GM19351 (cell line): ENCODE measurements around the gene DLG3.

Source experiments
- ATAC-seq: cut with Tn5 transposase; IDR thresholded peaks from one replicate; pipeline ENCODE4 v1.9.1; 2021; ENCODE audit warnings: mild to moderate bottlenecking, moderate library complexity; ENCODE audit not compliant: unreplicated experiment

The DLG3 gene

GRCh38 chrX:70437011-70437410 lies 7.6 kb upstream of the DLG3 start:
- ATAC-seq, result no peak

- ATAC-seq, result no peak
Observed at GRCh38 chrX:70437921-70438665, 6.5 kb upstream of the DLG3 start.

GRCh38 chrX:70439016-70439415 lies 5.6 kb upstream of the DLG3 start:
- peak; percentile 29 for ATAC-seq

GRCh38 chrX:70442224-70442623 lies 2.4 kb upstream of the DLG3 start:
- no peak for ATAC-seq

- no peak for ATAC-seq
Observed at GRCh38 chrX:70444946-70445656, 466 bp downstream of the DLG3 start.

- ATAC-seq, result no peak
Observed at GRCh38 chrX:70445951-70446350, 1.3 kb downstream of the DLG3 start.

GRCh38 chrX:70446380-70447350 lies 2.0 kb downstream of the DLG3 start:
- no peak for ATAC-seq

- ATAC-seq, result no peak
Observed at GRCh38 chrX:70449457-70449966, 4.9 kb downstream of the DLG3 start.

GRCh38 chrX:70452143-70452733 lies 7.6 kb downstream of the DLG3 start:
- ATAC-seq, result peak; percentile 55

- no peak for ATAC-seq
Observed at GRCh38 chrX:70453024-70453618, 8.5 kb downstream of the DLG3 start.

- ATAC-seq, result peak; percentile 45
Observed at GRCh38 chrX:70454441-70455365, 10.1 kb downstream of the DLG3 start.

- no peak for ATAC-seq
Observed at GRCh38 chrX:70455366-70456202, 10.9 kb downstream of the DLG3 start.

- no peak for ATAC-seq
Observed at GRCh38 chrX:70456256-70456655, 11.6 kb downstream of the DLG3 start.

GRCh38 chrX:70461026-70461425 lies 16.4 kb downstream of the DLG3 start:
- ATAC-seq, result no peak

- ATAC-seq, result no peak
Observed at GRCh38 chrX:70464051-70464450, 19.4 kb downstream of the DLG3 start.

GRCh38 chrX:70466968-70467367 lies 22.3 kb downstream of the DLG3 start:
- no peak for ATAC-seq

- no peak for ATAC-seq
Observed at GRCh38 chrX:70468709-70469108, 24.1 kb downstream of the DLG3 start.

GRCh38 chrX:70470850-70471289 lies 26.2 kb downstream of the DLG3 start:
- peak; percentile 89 for ATAC-seq
